ENCODE results near the gene OVCH1.

DNA sequence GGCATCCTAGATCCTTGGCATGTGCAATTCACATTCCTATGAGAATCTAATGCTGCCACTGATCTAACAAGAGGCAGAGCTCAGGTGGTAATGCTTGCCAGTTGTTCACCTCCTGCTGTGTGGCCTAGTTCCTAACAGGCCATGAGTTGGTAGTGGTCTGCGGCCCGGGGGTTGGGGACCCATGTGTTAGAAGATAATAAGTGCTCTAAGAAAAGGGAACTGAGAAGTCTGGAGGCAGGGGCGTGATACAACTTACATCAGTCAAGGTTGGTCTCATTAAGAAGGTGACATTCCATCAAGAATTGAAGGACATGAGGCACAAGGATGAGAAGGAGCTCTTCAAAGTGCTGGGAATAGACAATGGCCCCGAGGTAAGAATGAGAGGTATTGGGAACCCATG, 49.3 kb downstream of the OVCH1 start:
- TF ChIP-seq CTCF (IDR thresholded peaks at IDR 0.05): no peak
- TF ChIP-seq POLR2A (IDR thresholded peaks at IDR 0.05): no peak

Measured in testis (tissue), 2 donors.